Measurements from ENCODE around the gene FGD6.
A peak's percentile ranks its signal among the peaks of the same experiment; 100 is the strongest.
"Not testable (repeated sequence)": the region's sequence is repeated elsewhere in the genome, so short reads cannot be mapped to it uniquely, and the experiment has no call there.

The FGD6 gene

GRCh38 chr12:95173392-95174251 lies 43.6 kb downstream of the FGD6 start:
- DNase-seq = peak; percentile 64

- DNase-seq = no peak
Observed at GRCh38 chr12:95169368-95169767, 47.9 kb downstream of the FGD6 start.

GRCh38 chr12:95168746-95169145 lies 48.5 kb downstream of the FGD6 start:
- no peak for DNase-seq

GRCh38 chr12:95164656-95165055 lies 52.6 kb downstream of the FGD6 start:
- no peak for DNase-seq

GRCh38 chr12:95158919-95159318 lies 58.3 kb downstream of the FGD6 start:
- DNase-seq = no peak

- DNase-seq = no peak
Observed at GRCh38 chr12:95151821-95152220, 65.4 kb downstream of the FGD6 start.

- DNase-seq = no peak
Observed at GRCh38 chr12:95151406-95151805, 65.9 kb downstream of the FGD6 start.

GRCh38 chr12:95150501-95150900 lies 66.8 kb downstream of the FGD6 start:
- no peak for DNase-seq

- no peak for DNase-seq
Observed at GRCh38 chr12:95147866-95148265, 69.4 kb downstream of the FGD6 start.

- DNase-seq = no peak
Observed at GRCh38 chr12:95146769-95147168, 70.5 kb downstream of the FGD6 start.

GRCh38 chr12:95143621-95144205 lies 73.6 kb downstream of the FGD6 start:
- DNase-seq = no peak

- DNase-seq = no peak
Observed at GRCh38 chr12:95142431-95143151, 74.7 kb downstream of the FGD6 start.

- no peak for DNase-seq
Observed at GRCh38 chr12:95141310-95141709, 76.0 kb downstream of the FGD6 start.

- DNase-seq = not testable (repeated sequence)
Observed at GRCh38 chr12:95138031-95138430, 79.2 kb downstream of the FGD6 start.

GRCh38 chr12:95136598-95136997 lies 80.7 kb downstream of the FGD6 start:
- no peak for DNase-seq

- DNase-seq = no peak
Observed at GRCh38 chr12:95134085-95134484, 83.2 kb downstream of the FGD6 start.

- DNase-seq = no peak
Observed at GRCh38 chr12:95131589-95132340, 85.5 kb downstream of the FGD6 start.

- no peak for DNase-seq
Observed at GRCh38 chr12:95130096-95130495, 87.2 kb downstream of the FGD6 start.

- DNase-seq = no peak
Observed at GRCh38 chr12:95129115-95129514, 88.2 kb downstream of the FGD6 start.

- DNase-seq = no peak
Observed at GRCh38 chr12:95126736-95127135, 90.5 kb downstream of the FGD6 start.

GRCh38 chr12:95126076-95126475 lies 91.2 kb downstream of the FGD6 start:
- no peak for DNase-seq

- DNase-seq = no peak
Observed at GRCh38 chr12:95124106-95124505, 93.2 kb downstream of the FGD6 start.

- no peak for DNase-seq
Observed at GRCh38 chr12:95118788-95119179, 98.5 kb downstream of the FGD6 start.

All from femur (tissue), 1 donor.